Central memory CD4-positive, alpha-beta T cell (primary cell): ENCODE results near the gene PDZD2.
"Not testable (repeated sequence)": the region's sequence is repeated elsewhere in the genome, so short reads cannot be mapped to it uniquely, and the experiment has no call there.

Source experiments
- DNase-seq: peaks from one replicate; pipeline ENCODE4 v3.0.0; 2022

The PDZD2 gene

DNA sequence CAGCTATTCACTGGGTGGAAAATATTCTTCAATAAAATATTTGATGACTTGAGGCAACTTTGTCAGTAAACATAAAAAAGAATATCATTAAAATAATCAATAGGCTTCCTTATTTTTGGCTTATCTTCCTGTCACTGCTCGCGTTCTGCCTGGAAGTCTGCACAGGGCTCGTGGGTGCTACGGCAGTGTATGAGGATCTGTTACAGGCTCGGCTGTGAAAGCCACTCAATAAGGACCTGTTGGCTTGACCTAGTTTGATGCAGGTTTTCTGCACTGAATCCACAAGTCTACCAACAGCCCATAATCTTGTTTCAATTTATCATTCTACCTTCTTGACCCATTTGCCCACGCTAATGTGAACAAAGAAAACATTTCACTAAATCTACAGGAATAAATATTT, 97.2 kb downstream of the PDZD2 start:
- no peak for DNase-seq

DNA sequence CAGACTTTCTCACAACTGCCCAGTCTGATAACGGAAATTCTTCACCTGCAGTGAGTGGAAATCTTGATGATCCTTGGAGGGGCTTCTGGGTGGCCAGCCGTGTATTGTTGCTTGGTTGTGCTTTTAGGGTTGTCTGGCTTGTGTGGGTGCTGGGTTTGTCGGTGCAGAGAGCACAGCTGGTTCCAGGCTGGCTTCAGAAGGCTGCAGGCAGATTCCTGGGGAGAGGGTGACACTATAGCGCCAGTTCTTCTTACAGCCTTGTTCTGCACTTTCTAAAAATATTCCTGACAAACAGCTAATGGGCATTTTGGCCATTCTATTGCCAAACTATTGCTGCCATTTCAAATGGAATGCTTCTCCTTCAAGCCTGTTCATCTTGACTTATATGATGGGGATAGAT, 99.3 kb downstream of the PDZD2 start:
- DNase-seq, result no peak

DNA sequence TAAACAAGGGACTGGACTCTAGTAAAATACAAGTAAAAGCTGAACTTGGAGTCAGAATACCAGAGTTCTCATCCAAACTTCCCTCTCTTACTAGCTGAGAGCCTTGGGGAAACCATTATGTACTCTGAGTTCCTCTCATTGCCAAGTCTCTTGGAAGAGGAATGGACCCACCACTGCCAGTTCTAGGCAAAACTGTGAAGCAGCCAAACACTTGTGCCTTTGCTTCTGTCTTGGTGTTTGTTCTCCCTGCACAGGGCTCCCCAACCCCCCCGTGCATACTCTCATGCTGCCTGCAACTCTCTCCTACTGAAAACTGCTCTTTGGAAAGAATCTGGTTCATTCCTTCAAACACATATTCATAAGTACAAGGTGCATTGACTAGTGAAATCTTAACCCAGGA, 102.6 kb downstream of the PDZD2 start:
- DNase-seq, result no peak

DNA sequence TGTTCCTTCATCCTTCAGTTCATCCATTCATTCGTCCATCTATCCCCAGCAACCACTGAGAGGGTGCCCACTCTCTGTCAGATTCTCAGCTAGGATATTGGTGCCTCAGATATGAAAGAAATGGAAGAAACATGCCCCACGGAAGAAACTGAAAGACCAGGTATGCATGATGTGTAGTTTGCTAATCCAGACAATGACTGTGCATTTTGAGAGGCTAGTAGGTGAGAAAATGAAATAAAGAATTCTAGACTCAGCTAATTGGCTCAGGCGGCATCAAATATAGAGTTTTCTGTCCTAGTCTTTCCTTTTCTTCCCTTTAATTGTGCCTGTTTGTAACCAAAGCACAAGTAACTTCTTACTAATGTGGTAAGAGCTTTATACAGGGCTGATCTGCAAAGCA, 104.7 kb downstream of the PDZD2 start:
- no peak for DNase-seq

DNA sequence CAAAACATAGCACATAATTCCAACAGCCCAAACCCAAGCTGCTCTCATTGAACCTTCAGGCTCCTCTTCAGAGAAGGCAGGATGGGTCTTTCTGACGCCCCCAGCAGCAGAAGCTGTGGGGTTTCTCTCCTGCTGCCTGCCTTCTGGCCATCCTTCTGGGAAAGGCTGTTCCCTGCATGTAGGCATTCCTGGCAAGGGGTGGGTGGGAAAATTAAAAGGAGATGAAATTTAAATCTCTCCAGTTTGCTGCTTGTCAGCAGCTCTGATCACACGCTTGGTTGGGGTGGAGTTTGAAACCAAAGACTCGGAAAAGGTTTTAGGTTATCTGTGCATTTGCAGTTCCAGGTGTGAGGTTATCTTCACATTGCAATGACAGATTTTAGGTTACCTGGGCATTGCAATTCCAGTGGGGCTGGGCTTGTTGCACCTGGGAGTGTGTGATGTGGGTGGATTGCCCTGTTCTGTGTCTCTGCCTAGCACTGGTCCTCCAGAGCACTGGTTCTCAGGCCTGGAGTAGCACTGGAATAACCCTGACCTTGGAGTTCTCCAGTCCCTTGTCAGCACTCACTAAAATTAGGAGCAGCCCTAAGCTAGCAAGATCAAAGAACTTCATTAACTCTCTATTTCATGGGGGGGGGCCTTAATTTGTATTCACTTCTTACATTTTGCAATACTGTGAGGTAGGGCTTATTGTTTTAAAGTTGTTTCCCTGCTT, 109.7 kb downstream of the PDZD2 start:
- no peak for DNase-seq

DNA sequence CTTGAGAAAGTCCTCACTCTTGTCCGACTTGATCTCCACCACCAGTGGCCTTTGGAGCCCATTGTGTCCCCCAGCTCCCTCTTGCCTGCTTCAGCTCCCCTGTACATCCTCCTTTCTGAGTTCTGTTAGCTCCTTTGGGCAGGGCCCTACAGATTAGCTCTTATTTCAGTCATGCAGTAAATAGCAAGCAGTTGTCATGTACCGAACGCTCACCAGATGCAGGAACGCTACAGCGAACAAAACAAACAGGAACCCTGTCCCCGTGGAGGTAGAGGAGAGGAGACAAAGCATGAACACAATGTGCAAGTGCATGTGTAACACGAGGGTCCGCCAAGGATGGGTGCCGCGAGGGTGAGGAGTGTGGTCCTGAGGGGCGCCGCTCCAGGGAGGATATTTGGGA, 111.3 kb downstream of the PDZD2 start:
- DNase-seq, result no peak

DNA sequence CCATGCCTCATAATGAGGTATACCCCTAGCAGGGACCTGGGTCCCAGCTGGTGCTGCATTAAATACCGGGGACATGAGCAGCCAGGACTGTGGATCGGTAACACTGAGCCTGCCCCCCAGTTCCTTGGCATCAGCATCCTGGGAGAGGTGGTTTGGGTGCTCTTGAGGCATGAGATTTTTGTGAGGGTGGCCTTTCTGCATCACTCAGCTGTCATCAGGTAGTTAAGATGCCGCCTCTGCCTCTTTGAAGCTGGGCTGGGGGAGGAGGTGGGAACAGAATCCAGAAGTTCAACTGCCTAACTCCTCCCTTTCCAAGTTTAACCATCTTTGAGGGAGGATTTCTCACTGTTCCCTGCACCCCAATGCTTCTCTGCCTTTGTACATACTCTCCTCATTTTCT, 112.7 kb downstream of the PDZD2 start:
- DNase-seq, result no peak

DNA sequence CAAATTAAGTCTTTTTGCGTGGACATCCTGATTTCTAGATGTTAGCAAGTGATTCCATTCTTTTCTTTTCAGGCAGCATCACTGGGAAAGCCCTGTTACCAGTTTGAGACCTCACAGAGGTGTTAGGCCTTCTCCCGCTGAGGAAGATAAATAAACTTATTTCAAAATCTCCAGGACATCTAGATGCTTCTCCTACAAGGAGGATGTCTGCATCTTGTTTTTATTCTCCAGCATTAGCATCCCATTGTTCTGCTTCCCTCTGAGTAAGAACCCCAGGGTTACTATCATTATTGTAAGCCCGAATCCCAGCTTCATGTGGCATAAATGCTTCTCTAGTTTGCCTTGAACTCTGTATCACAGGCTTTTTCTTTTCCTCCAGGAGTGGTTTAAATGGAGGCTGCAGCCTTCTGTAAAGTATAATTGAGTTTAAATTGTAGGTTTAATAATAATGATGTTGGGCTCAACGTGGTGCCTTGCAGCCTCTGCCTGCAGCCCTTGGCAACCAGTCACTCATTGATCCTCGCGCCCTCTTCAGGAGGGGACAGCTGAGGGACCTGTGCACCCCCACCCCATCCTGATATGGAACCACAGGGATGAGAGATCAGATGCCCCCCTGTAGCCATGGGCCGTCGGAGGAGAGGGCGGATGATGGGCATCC, 114.9 kb downstream of the PDZD2 start:
- DNase-seq, result no peak

DNA sequence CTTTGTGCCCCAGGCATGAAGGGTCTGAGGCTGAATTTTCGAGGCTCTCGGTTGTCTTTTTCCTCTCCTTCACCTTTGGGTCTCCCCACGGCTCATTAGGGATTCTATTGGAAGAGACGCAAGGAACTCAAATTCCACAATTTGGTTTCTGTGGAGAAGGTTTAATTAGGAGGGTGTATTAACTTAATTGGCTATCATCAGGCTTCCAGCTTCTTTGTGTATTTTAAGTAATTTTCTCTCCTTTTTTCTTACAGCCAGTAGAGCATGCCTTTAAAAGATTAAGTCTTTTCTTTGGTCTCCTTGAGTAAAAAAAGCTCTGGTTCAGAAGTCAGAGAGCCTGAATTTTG, 115.4 kb downstream of the PDZD2 start:
- DNase-seq, result no peak

DNA sequence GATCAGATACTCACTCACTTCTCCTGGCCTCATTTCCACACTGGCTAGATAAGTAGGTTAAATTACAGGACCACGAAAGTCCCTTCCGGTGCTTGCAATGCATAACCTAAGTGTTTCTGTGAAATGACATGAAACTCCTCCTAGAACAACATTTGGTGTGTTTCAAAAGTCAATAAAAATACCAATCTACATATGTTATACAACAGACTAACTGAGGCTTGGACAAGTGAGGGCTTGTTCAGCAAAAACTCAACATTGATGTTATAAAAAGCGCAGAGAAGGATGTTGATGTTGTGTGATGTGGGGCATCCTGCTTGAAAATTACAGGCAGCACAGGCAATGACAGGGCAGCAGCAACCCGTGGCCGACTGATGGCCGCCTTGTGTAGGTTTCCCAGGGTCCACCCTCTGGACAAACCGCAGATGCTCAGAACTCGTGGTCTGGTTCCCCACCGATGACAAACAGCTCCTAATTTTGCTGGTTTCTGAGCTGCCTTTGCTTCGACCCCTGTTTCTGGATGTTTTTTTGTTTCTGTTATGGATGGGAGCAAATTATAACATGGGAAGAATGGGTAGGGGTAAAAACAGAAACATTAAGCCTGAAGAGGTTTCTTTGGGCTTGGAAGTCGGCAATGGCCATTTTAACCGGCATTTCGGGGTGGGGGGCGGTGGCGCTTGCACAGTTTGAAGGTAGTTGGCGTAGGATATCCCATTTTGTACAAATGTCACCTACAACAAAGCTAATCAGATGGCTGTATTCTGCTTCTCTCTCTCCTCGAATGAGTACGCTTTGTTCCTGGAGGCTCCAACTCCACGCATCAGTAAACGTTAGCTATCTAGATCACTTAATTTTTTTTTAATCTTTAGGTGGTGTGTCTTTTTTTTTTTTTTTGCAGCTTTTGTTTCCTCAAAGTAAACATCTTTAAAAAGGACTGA, 116.1 kb downstream of the PDZD2 start:
- DNase-seq, result no peak

DNA sequence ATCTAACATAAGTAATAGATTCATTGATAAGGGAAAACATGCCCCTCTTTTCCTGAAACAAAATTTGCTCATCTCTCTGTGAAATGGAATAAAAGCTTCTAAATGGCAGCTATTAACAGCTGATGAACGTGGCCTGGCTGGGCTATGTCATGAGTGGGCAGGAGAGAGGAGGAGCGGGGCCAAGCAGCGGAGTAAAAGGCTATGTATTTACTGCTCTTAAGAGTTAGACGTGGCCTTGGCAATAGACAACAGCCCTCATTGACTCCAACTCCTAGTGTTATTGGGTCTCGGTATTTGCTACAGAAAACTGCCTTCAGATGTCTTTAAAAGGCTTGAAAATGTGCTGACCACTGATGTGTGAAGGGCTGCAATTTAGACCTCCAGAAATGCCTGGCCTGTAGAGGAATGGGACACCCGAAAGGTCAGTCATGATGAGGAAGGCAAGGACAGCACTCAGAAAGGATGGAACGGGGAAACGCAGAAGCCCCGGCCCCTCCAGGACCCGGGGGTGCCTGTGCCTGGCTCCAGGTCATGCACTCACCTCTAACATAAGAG, 116.8 kb downstream of the PDZD2 start:
- DNase-seq, result no peak

DNA sequence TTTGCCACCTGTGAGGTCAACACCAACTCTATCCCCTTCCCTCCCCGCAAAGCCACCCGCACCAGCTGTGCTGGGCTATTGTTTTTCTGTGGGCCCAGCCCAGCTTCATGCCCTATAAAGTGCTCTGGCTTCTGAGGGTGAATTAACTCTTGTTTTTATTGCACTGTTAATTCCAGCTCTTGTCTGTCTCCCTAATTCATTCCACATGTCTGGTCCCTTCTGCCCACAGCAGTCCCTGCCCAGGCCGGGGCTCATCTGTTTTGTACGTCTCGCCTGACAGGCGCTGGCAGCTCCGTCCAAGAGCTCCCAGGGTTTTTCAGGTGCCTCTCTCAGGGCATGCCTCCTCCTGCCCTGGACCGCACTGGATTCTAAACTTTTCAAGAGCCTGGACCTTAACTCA, 118.9 kb downstream of the PDZD2 start:
- DNase-seq, result no peak

DNA sequence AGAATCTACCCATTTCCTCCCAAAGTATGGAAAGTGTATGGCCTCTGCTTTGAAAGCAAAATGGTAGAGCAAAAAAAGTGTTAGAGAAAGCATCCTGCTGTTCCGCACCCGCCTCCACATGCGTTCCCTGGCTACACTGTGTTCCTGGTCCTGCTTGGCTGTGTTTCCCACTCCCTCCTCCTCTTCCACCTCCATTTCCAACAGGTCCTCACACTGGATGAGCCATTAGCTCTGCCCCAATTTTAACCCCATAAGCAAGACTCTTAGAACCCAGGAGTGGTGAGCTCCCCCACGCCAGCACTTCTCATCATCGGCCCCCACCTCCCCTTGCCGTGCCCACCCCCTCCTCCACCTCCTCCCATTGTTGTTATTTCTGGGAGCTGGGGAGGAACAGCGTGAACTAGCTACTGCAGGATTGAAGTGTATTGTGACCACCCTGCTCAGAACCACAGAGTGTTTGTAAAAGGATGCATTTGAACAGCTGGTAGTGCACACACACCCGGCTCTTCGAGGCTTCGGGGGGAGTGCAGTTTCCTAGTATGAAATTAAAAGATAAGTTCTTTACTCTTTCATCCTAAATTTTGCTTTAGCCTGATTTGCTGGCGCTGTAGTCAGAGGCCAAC, 120.0 kb downstream of the PDZD2 start:
- DNase-seq, result no peak

DNA sequence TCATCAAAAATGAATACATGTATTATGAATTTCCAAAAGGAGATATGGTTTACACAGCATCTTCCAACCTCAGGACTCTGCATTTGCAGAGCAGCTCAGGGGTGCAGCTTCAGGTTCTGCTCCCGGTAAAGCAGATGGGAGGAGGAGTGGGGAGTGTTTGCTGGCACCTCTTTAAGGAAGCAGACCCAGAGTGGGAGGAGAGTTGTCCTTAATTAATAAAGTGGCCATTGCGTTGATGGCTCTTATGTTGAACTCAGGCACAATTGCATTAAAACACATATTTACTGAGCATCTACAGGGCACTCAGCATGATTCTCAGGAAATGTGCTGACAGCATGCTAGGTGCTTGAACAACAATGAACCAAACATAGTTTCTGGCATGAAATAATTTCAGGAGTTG, 121.0 kb downstream of the PDZD2 start:
- DNase-seq, result no peak

DNA sequence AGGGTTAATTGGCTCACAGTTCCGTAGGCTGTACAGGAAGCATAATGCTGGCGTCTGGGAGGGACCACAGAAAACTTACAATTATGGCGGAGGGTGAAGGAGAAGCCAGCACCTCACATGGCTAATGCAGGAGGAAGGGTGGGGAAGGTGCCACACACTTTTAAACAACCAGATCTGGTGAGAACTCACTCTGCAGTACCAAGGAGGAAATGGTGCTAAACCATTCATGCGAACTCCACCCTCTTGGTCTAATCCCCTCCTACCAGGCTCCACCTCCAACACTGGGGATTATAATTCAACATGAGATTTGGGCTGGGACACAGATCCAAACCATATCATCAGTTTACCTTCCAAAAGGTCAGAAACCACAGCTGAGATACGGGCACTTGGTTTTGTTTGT, 122.9 kb downstream of the PDZD2 start:
- DNase-seq, result no peak

DNA sequence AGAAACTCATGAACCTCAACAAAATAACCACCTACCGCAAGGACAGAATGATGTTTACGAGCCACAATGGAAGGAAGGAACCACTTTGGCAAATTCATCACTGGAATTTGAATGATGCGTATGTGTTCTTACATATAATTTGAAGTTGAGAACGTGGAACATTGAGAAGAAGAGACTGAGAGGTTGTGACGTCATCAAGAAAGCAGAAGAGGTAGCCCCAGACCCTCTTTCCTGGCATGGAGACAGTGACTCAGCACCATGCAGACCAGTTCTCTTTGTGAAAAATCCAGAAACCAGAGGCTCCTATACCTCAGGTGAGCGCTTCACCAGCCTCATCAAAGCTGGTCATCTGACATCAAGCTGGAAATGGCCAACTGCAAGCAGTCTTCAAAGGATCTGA, 124.5 kb downstream of the PDZD2 start:
- no peak for DNase-seq

DNA sequence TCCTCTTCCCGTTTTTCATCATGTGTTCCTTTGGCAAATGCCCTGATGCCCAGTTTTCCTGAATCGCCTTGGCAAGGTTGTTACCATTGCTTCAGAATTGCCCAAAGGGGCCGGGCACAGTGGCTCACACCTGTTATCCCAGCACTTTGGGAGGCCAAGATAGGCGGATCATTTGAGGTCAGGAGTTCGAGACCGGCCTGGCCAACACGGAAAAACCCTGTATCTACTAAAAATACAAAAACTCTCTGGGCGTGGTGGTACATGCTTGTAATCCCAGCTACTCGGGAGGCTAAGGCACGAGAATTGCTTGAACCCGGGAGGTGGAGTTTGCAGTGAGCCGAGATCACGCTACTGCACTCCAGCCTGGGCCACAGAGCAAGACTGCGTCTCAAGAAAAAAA, 125.8 kb downstream of the PDZD2 start:
- DNase-seq, result not testable (repeated sequence)

DNA sequence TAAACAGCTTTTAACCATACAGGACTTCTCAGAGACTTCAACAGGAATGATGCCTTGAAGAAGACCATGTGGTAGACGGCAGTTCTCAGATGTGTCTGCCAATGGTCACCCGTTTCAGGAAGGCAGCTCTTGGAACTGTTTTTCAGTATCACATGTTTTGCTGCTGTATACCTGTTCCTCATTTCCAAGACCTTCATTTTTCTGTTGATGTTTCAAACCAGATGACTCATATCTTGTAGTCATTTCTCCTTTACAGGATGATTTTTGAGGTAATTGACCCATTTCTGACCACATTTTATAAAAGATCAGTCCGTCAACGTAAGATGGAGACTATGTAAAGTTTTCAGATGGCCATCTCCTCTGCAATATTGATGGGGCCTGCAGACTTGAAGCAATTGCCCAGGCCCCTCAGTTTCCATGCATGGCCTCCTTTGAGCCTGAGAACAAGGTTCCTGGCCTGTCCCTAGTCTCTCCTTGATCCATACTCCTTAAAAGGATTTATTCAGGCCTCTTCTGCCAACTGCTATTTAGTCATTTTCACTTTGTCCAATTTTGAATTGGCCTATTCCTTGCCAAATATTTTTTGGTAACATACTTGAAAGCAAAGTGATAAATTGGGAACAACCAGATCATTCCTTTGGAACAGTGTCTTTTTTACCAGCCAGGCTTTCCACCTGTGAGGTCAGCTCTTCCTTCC, 128.6 kb downstream of the PDZD2 start:
- no peak for DNase-seq

DNA sequence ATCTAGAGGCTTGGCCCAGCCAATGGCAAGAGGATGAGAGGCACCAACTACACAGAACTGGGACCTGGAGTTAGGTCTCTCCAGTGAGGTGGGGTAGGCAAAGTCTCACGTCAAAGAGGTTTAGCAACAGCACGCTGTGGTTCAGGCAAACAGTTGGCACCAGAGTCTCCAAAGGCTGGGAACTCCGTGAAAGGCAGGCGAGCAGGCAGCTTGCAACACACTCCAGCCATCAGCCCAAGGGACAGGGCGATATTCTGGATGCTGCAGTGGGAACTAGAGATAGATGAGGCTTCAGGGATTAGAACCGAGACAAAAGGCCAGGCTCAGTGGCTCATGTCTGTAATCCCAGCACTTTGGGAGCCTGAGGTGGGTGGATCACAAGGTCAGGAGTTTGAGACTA, 129.1 kb downstream of the PDZD2 start:
- no peak for DNase-seq

DNA sequence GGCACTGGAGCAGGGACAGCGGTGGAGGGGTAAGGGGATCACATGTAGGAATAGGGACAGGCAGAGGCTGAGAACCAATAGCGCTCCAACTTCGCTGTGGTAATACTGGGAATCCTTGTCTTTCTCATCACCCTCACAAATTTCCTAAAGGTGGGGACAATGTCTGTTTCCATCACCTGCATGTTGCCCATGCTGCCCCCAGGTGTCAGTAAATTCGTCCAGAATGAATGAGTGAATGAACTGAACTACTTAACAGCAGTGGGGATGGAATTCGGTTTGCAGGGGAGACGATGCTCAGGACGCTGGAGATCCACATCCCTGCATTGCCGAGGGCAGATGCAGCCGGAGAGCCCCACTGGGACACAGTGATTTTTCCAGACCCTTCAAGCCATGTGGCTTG, 129.9 kb downstream of the PDZD2 start:
- DNase-seq, result no peak

DNA sequence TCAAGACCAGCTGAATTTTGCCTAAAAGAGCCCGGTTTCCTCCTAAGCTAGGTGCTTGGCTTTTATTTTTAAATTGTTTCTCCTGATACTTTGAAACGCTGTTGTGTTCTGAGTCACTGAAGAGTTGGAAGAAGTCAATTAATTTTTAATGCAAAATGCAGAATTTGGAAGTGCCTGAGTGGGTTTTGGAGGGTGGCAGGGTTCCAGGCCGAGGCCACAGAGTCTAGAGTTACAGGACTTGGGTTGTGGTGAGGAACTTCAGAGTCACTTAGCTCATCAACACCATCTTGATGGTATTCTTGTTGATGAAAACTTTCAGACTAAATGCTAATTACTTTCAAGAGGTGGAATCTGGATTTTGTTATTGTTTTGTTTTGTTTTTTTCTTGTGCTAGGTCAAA, 130.6 kb downstream of the PDZD2 start:
- DNase-seq, result no peak

DNA sequence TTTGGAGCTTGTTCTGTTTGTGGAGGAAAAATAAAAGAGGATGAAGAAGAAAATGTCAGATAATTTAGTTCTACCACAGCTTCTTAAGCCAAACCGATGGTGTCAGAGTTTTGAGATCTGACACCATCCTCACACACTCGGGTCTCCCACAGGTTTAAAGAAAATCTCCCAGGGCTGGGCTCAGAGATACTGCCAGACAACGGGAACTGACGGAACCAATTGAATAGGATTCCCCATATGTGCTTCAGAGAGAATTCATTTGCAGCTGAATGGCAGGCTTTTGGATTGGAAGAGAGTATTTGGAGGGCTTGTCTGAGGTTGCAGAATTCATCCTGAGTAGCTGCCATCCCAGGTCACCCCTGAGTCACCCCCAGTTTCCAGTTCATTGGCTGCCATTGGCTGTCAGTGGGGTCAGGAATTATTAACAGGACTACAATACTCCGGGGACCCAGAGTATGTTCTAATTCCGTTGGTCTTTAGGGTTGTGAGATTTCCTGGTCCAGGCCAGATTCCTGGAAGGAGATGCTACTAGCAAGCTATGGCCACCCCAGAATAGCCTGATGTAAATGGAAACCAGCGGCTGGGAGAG, 131.3 kb downstream of the PDZD2 start:
- DNase-seq, result no peak
